ENCODE results near the gene PRX. TPM values are rescaled to one million over a fixed set of nuclear protein-coding genes. Genes with fewer than 3 reads are reported as not detected.
A peak's percentile ranks its signal among the peaks of the same experiment; 100 is the strongest.

Gene PRX
- total RNA-seq, 1 experiment from 2014 or later: 2.5 TPM

DNA sequence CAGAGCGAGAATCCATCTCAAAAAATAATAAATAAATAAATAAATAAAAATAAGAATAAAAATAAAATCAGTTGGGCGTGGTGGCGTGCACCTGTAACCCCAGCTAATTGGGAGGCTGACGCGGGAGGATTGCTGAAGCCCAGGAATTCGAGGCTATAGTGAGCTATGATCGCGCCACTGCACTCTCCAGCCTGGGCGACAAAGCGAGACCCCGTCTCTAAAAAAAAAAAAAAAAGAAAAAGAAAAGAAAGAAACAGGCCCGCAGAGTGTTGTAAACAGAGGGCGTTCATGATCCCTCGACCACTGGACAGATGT is 7.2 kb upstream of the PRX start:
- H3K4me1 ChIP-seq (ENCODE audit: insufficient read depth, low read length, poor library complexity, severe bottlenecking): peaks cover 6% of the 10 kb centered on the region
- TF ChIP-seq EZH2 (IDR thresholded peaks at IDR 0.05; ENCODE audit: borderline replicate concordance, low read depth, low read length, poor library complexity, severe bottlenecking): no peak
- no peak for TF ChIP-seq CTCF (conservative IDR thresholded peaks at IDR 0.05; ENCODE audit: low read depth, low read length)
- H3K36me3 ChIP-seq (ENCODE audit: insufficient read depth, low read length, poor library complexity, severe bottlenecking): peaks cover 10% of the 10 kb centered on the region
- no peaks in the 10 kb centered on the region for H3K9me3 ChIP-seq (ENCODE audit: low read depth, low read length, poor library complexity, severe bottlenecking)
- no peaks in the 10 kb centered on the region for H3K27me3 ChIP-seq (replicated peaks; ENCODE audit: insufficient read depth, low read depth, low read length, poor library complexity)
- ChIA-PET POLR2A (ENCODE audit: low non-redundant PET) (interaction anchor here (0.6 to 0.7 kb wide), 2 partner anchors 92 to 182 kb away, joined by 4 to 5 read pairs; no protein-coding TSS in a partner anchor), CTCF (interaction anchor here (0.6 to 1.9 kb wide), 9 partner anchors 13 to 184 kb away, joined by 4 to 14 read pairs (median 6); partner anchors contain the start of gene BLVRB)
- no peak for DNase-seq (ENCODE audit: low spot score)
- no TSS peak for BruUV-seq (replicated peaks)
- intact Hi-C loops (cut with micrococcal nuclease; ENCODE audit: unreplicated experiment): no loop called here
- H3K27ac ChIP-seq (ENCODE audit: low read depth, low read length, poor library complexity, severe bottlenecking): peak overlapping the region; percentile 90
- peak overlapping the region; percentile 57 for H3K4me3 ChIP-seq (ENCODE audit: low read depth, low read length, poor library complexity, severe bottlenecking)

- BruUV-seq (replicated peaks): no TSS peak
- intact Hi-C loops (cut with micrococcal nuclease; ENCODE audit: unreplicated experiment): no loop called here
- POLR2A ChIA-PET (ENCODE audit: low non-redundant PET): no interaction called here
These were observed 6.6 kb upstream of the PRX start for GRCh38 chr19:40419780-40420179.

DNA sequence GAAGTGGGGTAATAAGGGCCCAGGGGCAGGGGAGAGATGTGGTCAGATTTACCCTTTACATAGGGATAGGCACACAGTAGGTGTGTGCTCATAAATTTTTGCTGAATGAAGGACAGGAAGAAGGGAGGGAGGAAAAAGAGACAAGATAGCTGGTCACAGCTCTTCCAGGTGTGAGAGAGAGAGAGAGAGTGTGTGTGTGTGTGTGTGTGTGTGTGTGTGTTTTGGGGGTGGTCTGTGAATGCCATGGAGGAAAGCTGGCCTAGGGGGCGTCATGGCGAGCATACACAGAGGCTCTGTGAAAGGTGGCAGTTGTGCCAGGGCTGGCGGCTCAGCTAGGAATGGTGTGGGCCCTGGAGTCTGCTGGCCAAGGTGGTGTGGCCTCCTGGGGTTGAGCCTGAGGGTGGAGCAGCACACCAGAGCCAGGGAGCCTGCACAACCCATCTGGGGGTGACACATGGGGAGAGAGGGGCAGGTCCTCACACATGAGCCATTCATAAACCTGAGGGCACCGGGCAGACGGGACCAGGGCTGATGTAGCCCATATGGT is 6.0 kb upstream of the PRX start:
- POLR2A ChIA-PET (ENCODE audit: low non-redundant PET): no interaction called here
- Histone ChIP-seq H3K4me3 (ENCODE audit: low read depth, low read length, poor library complexity, severe bottlenecking) (no peak overlapping the region), H3K4me1 (ENCODE audit: insufficient read depth, low read length, poor library complexity, severe bottlenecking) (peaks cover 6% of the 10 kb centered on the region), H3K27me3 (replicated peaks; ENCODE audit: insufficient read depth, low read depth, low read length, poor library complexity) (no peaks in the 10 kb centered on the region), H3K27ac (ENCODE audit: low read depth, low read length, poor library complexity, severe bottlenecking) (no peak overlapping the region), H3K9me3 (ENCODE audit: low read depth, low read length, poor library complexity, severe bottlenecking) (no peaks in the 10 kb centered on the region), H3K36me3 (ENCODE audit: insufficient read depth, low read length, poor library complexity, severe bottlenecking) (peaks cover 10% of the 10 kb centered on the region)
- intact Hi-C loops (cut with micrococcal nuclease; ENCODE audit: unreplicated experiment): no loop called here
- TF ChIP-seq CTCF (conservative IDR thresholded peaks at IDR 0.05; ENCODE audit: low read depth, low read length): no peak
- no TSS peak for BruUV-seq (replicated peaks)
- CTCF ChIA-PET: no interaction called here
- no peak for DNase-seq (ENCODE audit: low spot score)

More at GRCh38 chr19:40419780-40420179, 6.6 kb upstream of the PRX start:
- Histone ChIP-seq H3K27me3 (replicated peaks; ENCODE audit: insufficient read depth, low read depth, low read length, poor library complexity) (no peaks in the 10 kb centered on the region), H3K27ac (ENCODE audit: low read depth, low read length, poor library complexity, severe bottlenecking) (no peak overlapping the region), H3K4me3 (ENCODE audit: low read depth, low read length, poor library complexity, severe bottlenecking) (no peak overlapping the region), H3K4me1 (ENCODE audit: insufficient read depth, low read length, poor library complexity, severe bottlenecking) (peaks cover 6% of the 10 kb centered on the region), H3K36me3 (ENCODE audit: insufficient read depth, low read length, poor library complexity, severe bottlenecking) (peaks cover 10% of the 10 kb centered on the region), H3K9me3 (ENCODE audit: low read depth, low read length, poor library complexity, severe bottlenecking) (no peaks in the 10 kb centered on the region)
- TF ChIP-seq EZH2 (IDR thresholded peaks at IDR 0.05; ENCODE audit: borderline replicate concordance, low read depth, low read length, poor library complexity, severe bottlenecking): no peak
- no peak for TF ChIP-seq CTCF (conservative IDR thresholded peaks at IDR 0.05; ENCODE audit: low read depth, low read length)
- CTCF ChIA-PET: interaction anchor here (0.6 to 1.9 kb wide), 4 partner anchors 12 to 101 kb away, joined by 4 to 14 read pairs (median 7); no protein-coding TSS in a partner anchor
- DNase-seq (ENCODE audit: low spot score): no peak
